DND-41 (cell line): ENCODE measurements around the gene HADHA.

Experiments used
- CTCF ChIP-seq: IDR thresholded peaks from 2 replicates; pipeline ENCODE4 v1.5.1; 2012; ENCODE audit warnings: borderline replicate concordance, low read length, moderate library complexity, mild to moderate bottlenecking; ENCODE audit not compliant: poor library complexity, severe bottlenecking; ENCODE audit errors: extremely low read depth
- EZH2 ChIP-seq: IDR thresholded peaks from 3 replicates; pipeline ENCODE4 v1.6.1; 2012; ENCODE audit warnings: borderline replicate concordance, low read depth, mild to moderate bottlenecking, moderate library complexity, low read length, inconsistent platforms; ENCODE audit not compliant: severe bottlenecking

GRCh38 chr2:26251893-26252292, 7.5 kb upstream of the HADHA start:
- TF ChIP-seq EZH2 (no peak), CTCF (no peak)
